IMR-90 (cell line): Measurements from ENCODE around the gene CADM1. TPM values are rescaled to one million over a fixed set of nuclear protein-coding genes. Genes with fewer than 3 reads are reported as not detected.

ENCODE experiments used
- ATAC-seq: fragments of 200-7000 bp; cut with Tn5 transposase; 2 replicates; pipeline ENCODE4 v1.9.1; 2020; ENCODE audit warnings: low read depth, mild to moderate bottlenecking, moderate library complexity
- BruUV-seq: library from RNA; stranded (reverse); fragments of 400-500 nt; replicated peaks from 2 replicates; lab custom pipeline; 2021; lab: Mats Ljungman, UMichigan
- CTCF ChIA-PET: fragments of 300-600 bp; formaldehyde crosslinking; extraction: SDS; loops from one replicate; lab custom pipeline; 2021; ENCODE audit warnings: antibody characterized with exemption; lab: Yijun Ruan, JAX
- POLR2A ChIA-PET: fragments of 300-600 bp; sonication (Branson Sonifier 250); formaldehyde crosslinking; loops from one replicate; lab custom pipeline; 2022; ENCODE audit warnings: antibody characterized with exemption; ENCODE audit not compliant: unreplicated experiment; lab: Charles Lee
- DNase-seq: peaks from one replicate; pipeline ENCODE4 v3.0.0; 2013
- H2AFZ ChIP-seq: replicated peaks from 2 replicates; pipeline ENCODE3; 2013; ENCODE audit warnings: low read length, mild to moderate bottlenecking; ENCODE audit not compliant: poor library complexity
- H2AK5ac ChIP-seq: 2 replicates; pipeline ENCODE4 v1.6.1; 2013; ENCODE audit warnings: low read depth, low read length, inconsistent platforms
- H2AK9ac ChIP-seq: replicated peaks from 2 replicates; pipeline ENCODE3; 2013; ENCODE audit warnings: mild to moderate bottlenecking, low read depth, low read length, moderate library complexity; ENCODE audit not compliant: poor library complexity
- H2BK120ac ChIP-seq: 2 replicates; pipeline ENCODE4 v1.6.1; 2013; ENCODE audit warnings: low read depth, low read length, inconsistent platforms
- H2BK15ac ChIP-seq: 3 replicates; pipeline ENCODE4 v1.6.1; 2013; ENCODE audit warnings: low read depth, low read length, inconsistent platforms
- H2BK20ac ChIP-seq: 2 replicates; pipeline ENCODE4 v1.6.1; 2013; ENCODE audit warnings: low read depth, mild to moderate bottlenecking, inconsistent platforms, low read length, moderate library complexity
- H2BK5ac ChIP-seq: 2 replicates; pipeline ENCODE4 v1.6.1; 2013; ENCODE audit warnings: mild to moderate bottlenecking, low read depth, low read length, inconsistent platforms; ENCODE audit not compliant: poor library complexity, severe bottlenecking
- H3K14ac ChIP-seq: replicated peaks from 2 replicates; pipeline ENCODE4 v1.6.1; 2013; ENCODE audit warnings: low read depth, low read length, inconsistent platforms
- H3K18ac ChIP-seq: 2 replicates; pipeline ENCODE4 v1.6.1; 2013; ENCODE audit warnings: low read depth, low read length, control low read depth
- H3K23ac ChIP-seq: 2 replicates; pipeline ENCODE4 v1.6.1; 2013; ENCODE audit warnings: low read depth, low read length, inconsistent platforms
- H3K27ac ChIP-seq: 2 replicates; pipeline ENCODE4 v1.5.1; 2013; ENCODE audit warnings: mild to moderate bottlenecking, control low read depth, low read length; ENCODE audit not compliant: insufficient read depth
- H3K27me3 ChIP-seq: 2 replicates; pipeline ENCODE4 v1.6.1; 2013; ENCODE audit warnings: low read length; ENCODE audit not compliant: control insufficient read depth, insufficient read depth
- H3K36me3 ChIP-seq: 2 replicates; pipeline ENCODE4 v1.6.1; 2013; ENCODE audit warnings: low read length, mixed read lengths; ENCODE audit not compliant: control insufficient read depth, insufficient read depth
- H3K4ac ChIP-seq: 2 replicates; pipeline ENCODE4 v1.6.1; 2013; ENCODE audit warnings: low read depth, low read length, inconsistent platforms
- H3K4me1 ChIP-seq: 2 replicates; pipeline ENCODE4 v1.6.1; 2013; ENCODE audit warnings: low read length, mixed read lengths; ENCODE audit not compliant: control insufficient read depth, insufficient read depth
- H3K4me2 ChIP-seq: 2 replicates; pipeline ENCODE4 v1.6.1; 2013; ENCODE audit warnings: low read depth, mild to moderate bottlenecking, control low read depth, low read length, moderate library complexity
- H3K4me3 ChIP-seq: 2 replicates; pipeline ENCODE4 v1.5.1; 2013; ENCODE audit warnings: low read depth, mild to moderate bottlenecking, control low read depth, low read length, moderate library complexity; ENCODE audit not compliant: insufficient read depth
- H3K56ac ChIP-seq: 2 replicates; pipeline ENCODE4 v1.6.1; 2013; ENCODE audit warnings: low read length, inconsistent platforms; ENCODE audit not compliant: insufficient read depth; ENCODE audit errors: extremely low read depth
- H3K79me1 ChIP-seq, 2 experiments: 2 replicates each; pipeline ENCODE4 v1.6.1; 2013; ENCODE audit warnings: low read length in 2 of 2, inconsistent platforms in 1 of 2, low read depth in 1 of 2
- H3K9ac ChIP-seq: 2 replicates; pipeline ENCODE4 v1.6.1; 2013; ENCODE audit warnings: low read depth, low read length, control low read depth
- H3K9me1 ChIP-seq: 2 replicates; pipeline ENCODE4 v1.6.1; 2013; ENCODE audit warnings: low read length, inconsistent platforms; ENCODE audit not compliant: insufficient read depth
- H3K9me3 ChIP-seq: 2 replicates; pipeline ENCODE4 v1.6.1; 2013; ENCODE audit warnings: low read length; ENCODE audit not compliant: control insufficient read depth, insufficient read depth
- H4K20me1 ChIP-seq: 2 replicates; pipeline ENCODE4 v1.6.1; 2013; ENCODE audit warnings: low read length, inconsistent platforms; ENCODE audit not compliant: insufficient read depth
- H4K5ac ChIP-seq: 2 replicates; pipeline ENCODE4 v1.6.1; 2013; ENCODE audit warnings: mild to moderate bottlenecking, low read depth, low read length, control low read depth
- H4K8ac ChIP-seq, 2 experiments: 2 replicates each; pipeline ENCODE4 v1.6.1; 2013; ENCODE audit warnings: low read depth in 2 of 2, low read length in 2 of 2, control low read depth in 1 of 2, inconsistent platforms in 1 of 2
- H4K91ac ChIP-seq: 2 replicates; pipeline ENCODE4 v1.6.1; 2013; ENCODE audit warnings: low read depth, low read length, inconsistent platforms; ENCODE audit not compliant: insufficient read depth
- BHLHE40 ChIP-seq: fragments of 150-350 bp; IDR thresholded peaks from 2 replicates; pipeline ENCODE4 v1.6.1; 2016; ENCODE audit warnings: mild to moderate bottlenecking, low read depth, low read length
- NFE2L2 ChIP-seq: fragments of 150-350 bp; IDR thresholded peaks from 2 replicates; pipeline ENCODE4 v1.6.1; 2016; ENCODE audit warnings: low read depth, mild to moderate bottlenecking, low read length
- POLR2A ChIP-seq: IDR thresholded peaks from 2 replicates; pipeline ENCODE4 v1.6.1; 2012; ENCODE audit warnings: mild to moderate bottlenecking, low read depth, low read length
- RFX5 ChIP-seq: IDR thresholded peaks from 2 replicates; pipeline ENCODE4 v1.8.0; 2012; ENCODE audit warnings: low read depth, mild to moderate bottlenecking, low read length, moderate library complexity
- WGBS, 2 experiments: methylation state at CpG; one replicate each; pipeline versions ENCODE4 v1.1.5 to v1.1.7; 2013; ENCODE audit warnings: missing lambda C conversion rate in 2 of 2; ENCODE audit not compliant: insufficient read length in 1 of 2; ENCODE audit errors: extremely low coverage in 2 of 2; 5-methylcytosine and 5-hydroxymethylcytosine counted together
- dilution Hi-C: fragments of 300-500 bp; cut with HindIII; formaldehyde crosslinking; loops from one replicate; pipeline ENCODE4 v1.14.3; 2018; ENCODE audit warnings: low sequenced_read_pairs; ENCODE audit not compliant: unreplicated experiment
- in situ Hi-C: fragments of 300-500 bp; cut with MboI; formaldehyde crosslinking; loops from 3 replicates; pipeline ENCODE4 v1.14.3; 2019; ENCODE audit warnings: low sequenced_read_pairs, inconsistent platforms, mixed read lengths
- intact Hi-C: fragments of 100-400 bp; cut with micrococcal nuclease; formaldehyde crosslinking; loops from 2 replicates; pipeline ENCODE4 v1.10.0; 2022
- polyA plus RNA-seq, 3 experiments: library from polyadenylated mRNA; depleted of rRNA; stranded (reverse); fragments of >200 nt; gene quantifications; 2 replicates each; pipeline ENCODE4 v1.2.3, GENCODE V29; 2012; ENCODE audit warnings: low replicate concordance in 1 of 3
- total RNA-seq: library from RNA; depleted of rRNA; stranded (reverse); fragments of >200 nt; gene quantifications from 2 replicates; pipeline ENCODE4 v1.2.3, GENCODE V29; 2012

CADM1 gene
- total and polyA plus RNA-seq, 2 of the 4 experiments (the other 2 are of a cell fraction), result 28.8 to 77.1 TPM

- POLR2A ChIA-PET, result no interaction called here
- no peaks in the 10 kb centered on the region for H3K79me1 ChIP-seq
- H3K27me3 ChIP-seq, result peaks cover 9% of the 10 kb centered on the region; the same call in 1 of the 2 replicates
- H3K4me3 ChIP-seq, result no peak overlapping the region
- 90% methylated on average over 2 of the region's 15 CpGs; no CpG with 5 or more reads in 1 of the 2 experiments for WGBS, 2 experiments
- no peak overlapping the region for H2BK20ac ChIP-seq
- TF ChIP-seq NFE2L2 (no peak), BHLHE40 (no peak), RFX5 (no peak), POLR2A (no peak)
- H3K23ac ChIP-seq, result no peak overlapping the region
- no peak overlapping the region for H2AK9ac ChIP-seq
- no peaks in the 10 kb centered on the region for H3K9me3 ChIP-seq
- intact Hi-C loops, result no loop called here
- H3K27ac ChIP-seq, result no peak overlapping the region
- no peak overlapping the region for H3K56ac ChIP-seq
- H3K4ac ChIP-seq, result no peak overlapping the region
- H3K14ac ChIP-seq, result no peak overlapping the region
- no peak overlapping the region for H2BK120ac ChIP-seq
- H3K4me1 ChIP-seq, result no peaks in the 10 kb centered on the region
- CTCF ChIA-PET, result no interaction called here
- H3K4me2 ChIP-seq, result no peak overlapping the region
- H4K91ac ChIP-seq, result no peak overlapping the region
- H4K20me1 ChIP-seq, result no peaks in the 10 kb centered on the region
- no peak overlapping the region for H4K5ac ChIP-seq
- in situ Hi-C loops, result no loop called here
- no peak overlapping the region for H4K8ac ChIP-seq
- no peak overlapping the region for H2AK5ac ChIP-seq
- no peaks in the 10 kb centered on the region for H3K9me1 ChIP-seq
- no peak overlapping the region for H3K18ac ChIP-seq
- H2BK15ac ChIP-seq, result no peak overlapping the region
- ATAC-seq, result no peak
- DNase-seq, result no peak
- no peak overlapping the region for H2AFZ ChIP-seq
- no peak overlapping the region for H2BK5ac ChIP-seq
- H3K36me3 ChIP-seq, result no peaks in the 10 kb centered on the region
- no TSS peak for BruUV-seq
- no peak overlapping the region for H3K9ac ChIP-seq
- dilution Hi-C loops, result no loop called here
Measured at GRCh38 chr11:115552773-115553438, 48.7 kb upstream of the CADM1 start.
